ENCODE data around the gene EXOC3.

EXOC3 gene

GRCh38 chr5:465591-466403, 22.8 kb downstream of the EXOC3 start:
- no peak overlapping the region for H3K27ac ChIP-seq (ENCODE audit: insufficient read depth, low read length, poor library complexity, severe bottlenecking)

DNA sequence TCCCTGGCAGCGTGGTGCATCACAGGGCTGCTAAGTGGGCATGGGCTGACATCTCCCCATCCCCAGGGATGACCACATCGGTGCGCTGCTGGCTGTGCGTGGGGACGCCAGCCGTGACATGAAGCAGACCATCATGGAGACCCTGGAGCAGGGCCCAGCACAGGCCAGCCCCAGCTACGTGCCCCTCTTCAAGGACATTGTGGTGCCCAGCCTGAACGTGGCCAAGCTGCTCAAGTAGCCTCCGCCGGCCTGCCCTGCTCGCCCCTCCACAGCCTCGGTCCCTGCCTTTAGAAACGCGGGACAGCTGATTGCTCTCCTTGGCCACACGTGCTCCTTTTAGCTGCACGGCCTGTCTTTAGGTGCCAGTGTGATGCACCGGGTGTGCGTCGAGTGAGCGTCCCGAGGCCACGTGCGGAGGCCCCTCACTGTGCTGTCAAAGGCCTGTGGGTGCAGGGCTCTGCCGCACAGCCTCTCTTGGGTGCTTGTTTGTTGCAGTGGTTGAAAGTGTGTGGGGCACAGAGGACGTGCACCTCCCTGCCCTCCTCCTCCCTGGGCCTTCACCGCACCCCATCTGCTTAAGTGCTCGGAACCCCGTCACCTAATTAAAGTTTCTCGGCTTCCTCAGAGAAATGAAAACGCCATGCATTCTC, 23.8 kb downstream of the EXOC3 start:
- no peak for DNase-seq
- Histone ChIP-seq H3K36me3 (ENCODE audit: control insufficient read depth, insufficient read depth, low read length) (peaks cover 15% of the 10 kb centered on the region), H3K27ac (ENCODE audit: insufficient read depth, low read length, poor library complexity, severe bottlenecking) (no peak overlapping the region)

More at GRCh38 chr5:465591-466403, 22.8 kb downstream of the EXOC3 start:
- peaks cover 11% of the 10 kb centered on the region for H3K4me1 ChIP-seq (ENCODE audit: control insufficient read depth, insufficient read depth, low read length, poor library complexity, severe bottlenecking)
- no peaks in the 10 kb centered on the region for H3K9me3 ChIP-seq (ENCODE audit: control insufficient read depth, low read length)
- H3K4me3 ChIP-seq (ENCODE audit: insufficient read depth, low read depth, low read length, poor library complexity, severe bottlenecking), result no peak overlapping the region
- peaks cover 18% of the 10 kb centered on the region for H3K36me3 ChIP-seq (ENCODE audit: control insufficient read depth, insufficient read depth, low read length)
- H3K27me3 ChIP-seq (replicated peaks; ENCODE audit: control insufficient read depth, insufficient read depth, low read length, poor library complexity, severe bottlenecking), result no peaks in the 10 kb centered on the region
- no peak for DNase-seq

DNA sequence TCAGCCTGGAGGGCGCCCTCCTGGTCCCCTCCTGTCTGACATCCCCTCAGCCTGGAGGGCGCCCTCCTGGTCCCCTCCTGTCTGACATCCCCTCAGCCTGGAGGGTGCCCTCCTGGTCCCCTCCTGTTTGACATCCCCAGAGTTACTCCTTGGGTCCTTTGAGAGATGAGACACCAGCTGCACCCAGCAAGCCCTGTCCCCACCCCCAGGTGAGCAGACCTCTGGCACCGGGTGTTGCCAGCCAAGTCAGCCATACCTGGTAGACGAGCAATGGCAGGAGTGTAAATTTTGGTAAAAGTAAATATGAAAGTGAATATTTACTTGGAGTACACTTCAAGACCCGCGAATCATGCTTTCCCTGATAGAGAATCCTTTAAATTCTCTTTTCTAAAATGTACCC, 25.4 kb downstream of the EXOC3 start:
- Histone ChIP-seq H3K27me3 (replicated peaks; ENCODE audit: control insufficient read depth, insufficient read depth, low read length, poor library complexity, severe bottlenecking) (no peaks in the 10 kb centered on the region), H3K27ac (ENCODE audit: insufficient read depth, low read length, poor library complexity, severe bottlenecking) (no peak overlapping the region), H3K4me3 (ENCODE audit: insufficient read depth, low read depth, low read length, poor library complexity, severe bottlenecking) (no peak overlapping the region), H3K9me3 (ENCODE audit: control insufficient read depth, low read length) (no peaks in the 10 kb centered on the region), H3K36me3 (ENCODE audit: control insufficient read depth, insufficient read depth, low read length) (peaks cover 7% of the 10 kb centered on the region), H3K4me1 (ENCODE audit: control insufficient read depth, insufficient read depth, low read length, poor library complexity, severe bottlenecking) (peaks cover 28% of the 10 kb centered on the region)
- DNase-seq, result no peak

More for the DNA sequence above, 23.8 kb downstream of the EXOC3 start:
- H3K27me3 ChIP-seq (replicated peaks; ENCODE audit: control insufficient read depth, insufficient read depth, low read length, poor library complexity, severe bottlenecking), result no peaks in the 10 kb centered on the region
- no peaks in the 10 kb centered on the region for H3K9me3 ChIP-seq (ENCODE audit: control insufficient read depth, low read length)
- no peak overlapping the region for H3K4me3 ChIP-seq (ENCODE audit: insufficient read depth, low read depth, low read length, poor library complexity, severe bottlenecking)
- peaks cover 20% of the 10 kb centered on the region for H3K4me1 ChIP-seq (ENCODE audit: control insufficient read depth, insufficient read depth, low read length, poor library complexity, severe bottlenecking)

GRCh38 chr5:469752-470483, 26.9 kb downstream of the EXOC3 start:
- Histone ChIP-seq H3K9me3 (ENCODE audit: control insufficient read depth, low read length) (no peaks in the 10 kb centered on the region), H3K27me3 (replicated peaks; ENCODE audit: control insufficient read depth, insufficient read depth, low read length, poor library complexity, severe bottlenecking) (no peaks in the 10 kb centered on the region), H3K4me3 (ENCODE audit: insufficient read depth, low read depth, low read length, poor library complexity, severe bottlenecking) (no peak overlapping the region), H3K27ac (ENCODE audit: insufficient read depth, low read length, poor library complexity, severe bottlenecking) (no peak overlapping the region), H3K4me1 (ENCODE audit: control insufficient read depth, insufficient read depth, low read length, poor library complexity, severe bottlenecking) (peaks cover 24% of the 10 kb centered on the region), H3K36me3 (ENCODE audit: control insufficient read depth, insufficient read depth, low read length) (peaks cover 7% of the 10 kb centered on the region)
- DNase-seq, result no peak

- no peak for DNase-seq
- Histone ChIP-seq H3K9me3 (ENCODE audit: control insufficient read depth, low read length) (no peaks in the 10 kb centered on the region), H3K4me3 (ENCODE audit: insufficient read depth, low read depth, low read length, poor library complexity, severe bottlenecking) (no peak overlapping the region), H3K27me3 (replicated peaks; ENCODE audit: control insufficient read depth, insufficient read depth, low read length, poor library complexity, severe bottlenecking) (no peaks in the 10 kb centered on the region), H3K36me3 (ENCODE audit: control insufficient read depth, insufficient read depth, low read length) (no peaks in the 10 kb centered on the region), H3K4me1 (ENCODE audit: control insufficient read depth, insufficient read depth, low read length, poor library complexity, severe bottlenecking) (peaks cover 28% of the 10 kb centered on the region), H3K27ac (ENCODE audit: insufficient read depth, low read length, poor library complexity, severe bottlenecking) (no peak overlapping the region)
Observed at GRCh38 chr5:470961-471749, 28.2 kb downstream of the EXOC3 start.

- Histone ChIP-seq H3K4me3 (ENCODE audit: insufficient read depth, low read depth, low read length, poor library complexity, severe bottlenecking) (peak overlapping the region; percentile 73), H3K27me3 (replicated peaks; ENCODE audit: control insufficient read depth, insufficient read depth, low read length, poor library complexity, severe bottlenecking) (no peaks in the 10 kb centered on the region), H3K27ac (ENCODE audit: insufficient read depth, low read length, poor library complexity, severe bottlenecking) (peak overlapping the region; percentile 75), H3K36me3 (ENCODE audit: control insufficient read depth, insufficient read depth, low read length) (no peaks in the 10 kb centered on the region), H3K4me1 (ENCODE audit: control insufficient read depth, insufficient read depth, low read length, poor library complexity, severe bottlenecking) (peaks cover 28% of the 10 kb centered on the region), H3K9me3 (ENCODE audit: control insufficient read depth, low read length) (no peaks in the 10 kb centered on the region)
- DNase-seq, result no peak
Observed at GRCh38 chr5:471750-472058, 28.7 kb downstream of the EXOC3 start.

- no peaks in the 10 kb centered on the region for H3K36me3 ChIP-seq (ENCODE audit: control insufficient read depth, insufficient read depth, low read length)
- peak overlapping the region; percentile 75 for H3K27ac ChIP-seq (ENCODE audit: insufficient read depth, low read length, poor library complexity, severe bottlenecking)
- DNase-seq, result no peak
- no peaks in the 10 kb centered on the region for H3K9me3 ChIP-seq (ENCODE audit: control insufficient read depth, low read length)
- no peaks in the 10 kb centered on the region for H3K27me3 ChIP-seq (replicated peaks; ENCODE audit: control insufficient read depth, insufficient read depth, low read length, poor library complexity, severe bottlenecking)
- H3K4me3 ChIP-seq (ENCODE audit: insufficient read depth, low read depth, low read length, poor library complexity, severe bottlenecking), result peak overlapping the region; percentile 73
- peaks cover 28% of the 10 kb centered on the region for H3K4me1 ChIP-seq (ENCODE audit: control insufficient read depth, insufficient read depth, low read length, poor library complexity, severe bottlenecking)
Observed at GRCh38 chr5:472076-472655, 29.2 kb downstream of the EXOC3 start.

GRCh38 chr5:472656-473550, 29.9 kb downstream of the EXOC3 start:
- peak; percentile 79 to 90 (median 81) for DNase-seq
- Histone ChIP-seq H3K4me3 (ENCODE audit: insufficient read depth, low read depth, low read length, poor library complexity, severe bottlenecking) (peak overlapping the region; percentile 92), H3K27me3 (replicated peaks; ENCODE audit: control insufficient read depth, insufficient read depth, low read length, poor library complexity, severe bottlenecking) (no peaks in the 10 kb centered on the region), H3K27ac (ENCODE audit: insufficient read depth, low read length, poor library complexity, severe bottlenecking) (peak overlapping the region; percentile 75), H3K4me1 (ENCODE audit: control insufficient read depth, insufficient read depth, low read length, poor library complexity, severe bottlenecking) (peaks cover 28% of the 10 kb centered on the region), H3K36me3 (ENCODE audit: control insufficient read depth, insufficient read depth, low read length) (no peaks in the 10 kb centered on the region), H3K9me3 (ENCODE audit: control insufficient read depth, low read length) (no peaks in the 10 kb centered on the region)

Measured in effector memory CD4-positive, alpha-beta T cell (primary cell).